HG02938 (cell line): Measurements from ENCODE around the gene NME3.
"Not testable (repeated sequence)": the region's sequence is repeated elsewhere in the genome, so short reads cannot be mapped to it uniquely, and the experiment has no call there.

ENCODE experiments used
- ATAC-seq: cut with Tn5 transposase; IDR thresholded peaks from one replicate; pipeline ENCODE4 v1.9.1; 2021; ENCODE audit warnings: mild to moderate bottlenecking, moderate library complexity; ENCODE audit not compliant: unreplicated experiment

Gene NME3

GRCh38 chr16:1771188-1771863 is at the start of gene NME3:
Gene NME3 (minus strand): TSS chr16:1771543. CDS start chr16:1771534, 9 bp downstream.
- no peak for ATAC-seq

- no peak for ATAC-seq
Observed at GRCh38 chr16:1820946-1821290, 49.6 kb upstream of the NME3 start.

- ATAC-seq, result no peak
Observed at GRCh38 chr16:1820096-1820945, 49.0 kb upstream of the NME3 start.

GRCh38 chr16:1819611-1820010 is 48.3 kb upstream of the NME3 start:
- ATAC-seq, result no peak

- no peak for ATAC-seq
Observed at GRCh38 chr16:1818873-1819525, 47.7 kb upstream of the NME3 start.

- no peak for ATAC-seq
Observed at GRCh38 chr16:1818204-1818872, 47.0 kb upstream of the NME3 start.

- no peak for ATAC-seq
Observed at GRCh38 chr16:1817716-1818115, 46.4 kb upstream of the NME3 start.

GRCh38 chr16:1817276-1817589 is 45.9 kb upstream of the NME3 start:
- ATAC-seq, result no peak

GRCh38 chr16:1816396-1817275 is 45.3 kb upstream of the NME3 start:
- no peak for ATAC-seq

GRCh38 chr16:1815461-1815860 is 44.1 kb upstream of the NME3 start:
- ATAC-seq, result no peak

GRCh38 chr16:1812732-1813163 is 41.4 kb upstream of the NME3 start:
- no peak for ATAC-seq

- no peak for ATAC-seq
Observed at GRCh38 chr16:1810536-1810935, 39.2 kb upstream of the NME3 start.

GRCh38 chr16:1810106-1810505 is 38.8 kb upstream of the NME3 start:
- ATAC-seq, result no peak

- ATAC-seq, result no peak
Observed at GRCh38 chr16:1809281-1809801, 38.0 kb upstream of the NME3 start.

GRCh38 chr16:1808691-1809090 is 37.3 kb upstream of the NME3 start:
- ATAC-seq, result no peak

- no peak for ATAC-seq
Observed at GRCh38 chr16:1807626-1808025, 36.3 kb upstream of the NME3 start.

GRCh38 chr16:1800701-1801100 is 29.4 kb upstream of the NME3 start:
- ATAC-seq, result no peak

- not testable (repeated sequence) for ATAC-seq
Observed at GRCh38 chr16:1799263-1799662, 27.9 kb upstream of the NME3 start.

GRCh38 chr16:1794908-1795666 is 23.7 kb upstream of the NME3 start:
- ATAC-seq, result no peak
